ENCODE results near the gene DYRK3.
"Not testable (repeated sequence)": the region's sequence is repeated elsewhere in the genome, so short reads cannot be mapped to it uniquely, and the experiment has no call there.

The DYRK3 gene

DNA sequence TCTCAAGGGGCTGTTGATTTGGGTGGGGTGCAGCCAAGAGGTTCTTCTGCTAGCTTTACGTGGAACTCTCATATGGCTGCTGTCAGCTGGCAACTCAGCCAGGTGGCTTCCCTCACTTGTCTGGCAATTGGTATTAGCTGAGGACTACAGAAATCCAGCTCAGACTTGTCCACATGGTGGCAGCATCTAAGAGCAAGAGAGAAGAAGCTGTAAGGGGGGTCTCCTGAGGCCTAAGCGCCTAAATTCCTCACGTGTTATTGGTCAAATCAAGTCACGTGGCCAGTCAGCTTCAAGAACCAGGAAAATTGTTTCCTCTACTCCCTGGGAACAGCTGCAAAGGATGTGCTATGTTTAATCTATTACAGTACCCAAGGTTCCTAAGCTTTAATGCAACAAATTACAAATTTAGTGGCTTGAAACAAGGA is 4.2 kb upstream of the DYRK3 start:
- DNase-seq (ENCODE audit: low read depth in 3 of 3), result no peak

DNA sequence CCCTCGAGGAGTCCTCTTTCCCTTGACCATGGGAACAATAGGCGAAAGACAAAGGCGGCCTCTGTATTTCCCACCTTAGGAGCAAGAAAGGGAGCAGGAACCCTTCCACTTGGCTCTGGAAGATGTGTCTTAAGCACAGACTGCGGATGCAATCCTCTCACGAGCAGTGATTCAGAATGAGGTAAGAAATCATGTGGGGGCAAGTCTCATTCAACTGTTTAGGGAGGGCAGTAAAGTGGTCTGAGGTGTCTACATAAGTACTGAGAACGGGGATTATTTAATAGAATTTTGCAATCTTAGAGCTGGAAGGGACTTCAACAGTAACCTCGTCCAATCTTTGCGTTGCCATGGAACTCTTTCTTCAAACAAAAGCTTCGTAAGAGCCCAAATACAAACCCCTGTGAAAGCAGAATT is 1.6 kb upstream of the DYRK3 start:
- DNase-seq (ENCODE audit: low read depth in 3 of 3), result no peak

DNA sequence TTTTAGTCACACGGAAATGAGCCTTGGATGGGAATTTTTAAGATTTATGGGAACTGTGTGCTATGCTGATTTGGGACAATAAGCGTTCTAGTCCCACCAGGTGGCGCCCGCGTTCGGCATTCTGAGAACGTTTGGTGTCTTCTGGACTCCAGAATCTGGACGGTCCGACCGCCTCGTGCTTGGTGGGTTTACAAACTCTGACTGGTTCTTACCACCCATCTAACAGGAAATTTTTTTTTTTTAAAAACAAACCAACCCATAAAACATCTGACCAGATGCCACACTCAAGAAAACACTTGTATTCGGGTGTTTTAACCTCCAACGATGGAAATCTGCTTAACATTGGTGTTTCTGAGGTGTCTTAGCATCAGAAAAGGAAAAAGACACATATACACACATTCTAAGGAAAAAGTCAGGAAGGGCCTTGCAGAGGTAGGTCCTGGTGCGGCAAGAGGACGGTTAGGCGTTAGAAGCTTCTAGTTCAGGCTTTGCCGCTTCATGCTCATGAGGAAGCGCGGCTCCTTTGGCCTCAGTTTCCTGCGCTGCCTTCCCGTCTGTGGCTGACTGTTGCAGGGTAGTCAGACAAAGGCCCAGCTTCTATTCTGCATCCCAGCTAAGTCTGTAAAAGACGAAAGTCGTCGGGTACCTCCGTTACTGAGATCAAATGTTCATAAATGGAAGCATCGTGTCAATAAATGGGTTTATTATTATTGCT is 814 bp upstream of the DYRK3 start:
- DNase-seq (ENCODE audit: low read depth in 3 of 3), result peak; percentile 54 to 62 (median 56)

DNA sequence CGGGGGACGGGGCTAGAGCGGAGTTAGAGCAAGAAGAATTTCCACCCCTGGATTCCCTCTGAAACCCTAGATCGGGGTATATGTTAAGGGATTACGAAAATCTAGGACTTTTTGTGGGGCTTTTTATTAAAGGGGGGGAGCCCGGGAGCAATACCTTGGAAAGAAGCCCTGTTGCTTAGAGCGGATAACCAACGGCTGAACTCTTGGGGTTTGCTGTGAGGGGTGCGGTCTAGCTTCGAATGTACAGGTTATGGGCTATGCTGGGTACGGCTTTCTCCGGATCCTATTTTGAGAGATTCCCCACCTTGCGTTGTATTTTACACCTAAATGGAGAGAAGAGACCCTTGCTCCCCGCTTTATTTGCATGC is 626 bp downstream of the DYRK3 start:
- no peak for DNase-seq (ENCODE audit: low read depth in 3 of 3)

DNA sequence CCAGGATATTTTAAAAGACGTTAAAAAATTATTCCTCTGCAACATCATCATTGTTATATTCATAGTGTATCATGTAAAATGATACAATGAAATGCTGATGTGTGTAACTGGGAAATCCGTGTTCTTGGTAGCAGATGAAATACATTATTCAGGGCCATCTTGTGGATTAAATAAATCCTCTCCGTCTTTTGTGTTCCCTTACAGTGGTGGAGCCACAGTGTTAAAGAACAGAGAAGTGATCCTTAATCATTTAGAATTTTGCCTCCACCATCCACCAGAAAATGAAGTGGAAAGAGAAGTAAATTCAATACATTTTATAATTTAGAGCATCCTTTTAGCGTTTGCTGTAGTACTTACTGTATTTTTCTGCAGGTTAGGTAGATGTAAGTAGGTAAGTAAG is 1.3 kb downstream of the DYRK3 start:
- no peak for DNase-seq (ENCODE audit: low read depth in 3 of 3)

DNA sequence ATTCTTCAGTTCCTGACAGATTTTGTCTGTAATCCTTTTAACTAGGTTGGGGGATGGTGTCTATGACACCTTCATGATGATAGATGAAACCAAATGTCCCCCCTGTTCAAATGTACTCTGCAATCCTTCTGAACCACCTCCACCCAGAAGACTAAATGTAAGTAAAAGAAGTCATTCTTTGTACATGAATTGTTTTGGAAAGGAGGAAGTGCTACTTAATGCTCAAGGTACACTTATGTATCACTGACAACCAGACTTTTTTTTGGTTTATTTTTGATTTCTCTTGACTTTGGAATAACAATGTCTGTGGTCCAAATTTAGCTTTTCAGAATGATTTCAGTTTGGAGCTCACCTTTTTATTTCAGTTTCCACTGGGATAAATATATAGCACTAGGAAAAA is 2.3 kb downstream of the DYRK3 start:
- DNase-seq (ENCODE audit: low read depth in 3 of 3), result no peak

DNA sequence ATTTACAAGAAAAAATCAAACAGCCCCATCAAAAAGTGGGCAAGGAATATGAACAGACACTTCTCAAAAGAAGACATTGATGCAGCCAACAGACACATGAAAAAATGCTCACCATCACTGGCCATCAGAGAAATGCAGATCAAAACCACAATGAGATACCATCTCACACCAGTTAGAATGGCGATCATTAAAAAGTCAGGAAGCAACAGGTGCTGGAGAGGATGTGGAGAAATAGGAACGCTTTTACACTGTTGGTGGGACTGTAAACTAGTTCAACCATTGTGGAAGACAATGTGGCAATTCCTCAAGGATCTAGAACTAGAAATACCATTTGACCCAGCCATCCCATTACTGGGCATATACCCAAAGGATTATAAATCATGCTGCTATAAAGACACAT is 6.7 kb downstream of the DYRK3 start:
- DNase-seq (ENCODE audit: low read depth in 3 of 3), result not testable (repeated sequence)

DNA sequence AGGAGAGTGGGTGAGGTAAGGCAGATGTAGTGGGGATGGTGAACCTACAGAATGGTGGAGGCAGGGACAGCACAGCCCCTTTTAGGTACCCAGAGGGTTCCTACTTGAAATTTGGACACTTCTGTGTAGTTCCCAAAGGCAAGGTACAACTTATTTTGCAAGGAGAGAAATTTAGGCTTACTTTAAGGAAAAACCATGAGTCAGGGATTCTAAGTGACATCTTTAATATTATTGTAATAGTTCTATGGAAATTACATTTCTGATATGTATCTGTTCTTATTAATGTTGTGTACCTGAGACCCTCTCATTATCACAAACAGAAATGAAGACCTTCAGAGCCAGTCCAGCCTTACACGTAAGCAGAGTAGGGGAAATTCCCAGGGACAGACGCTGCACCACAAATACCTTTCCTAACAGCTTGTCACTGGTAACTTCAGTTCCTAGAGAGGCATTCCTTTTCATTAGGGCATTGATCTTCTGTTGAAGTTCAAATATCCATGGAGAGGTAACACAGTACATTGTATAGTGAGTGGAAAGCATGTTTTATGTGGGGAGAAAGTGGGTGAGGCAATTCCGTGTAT is 7.9 kb downstream of the DYRK3 start:
- no peak for DNase-seq (ENCODE audit: low read depth in 3 of 3)

DNA sequence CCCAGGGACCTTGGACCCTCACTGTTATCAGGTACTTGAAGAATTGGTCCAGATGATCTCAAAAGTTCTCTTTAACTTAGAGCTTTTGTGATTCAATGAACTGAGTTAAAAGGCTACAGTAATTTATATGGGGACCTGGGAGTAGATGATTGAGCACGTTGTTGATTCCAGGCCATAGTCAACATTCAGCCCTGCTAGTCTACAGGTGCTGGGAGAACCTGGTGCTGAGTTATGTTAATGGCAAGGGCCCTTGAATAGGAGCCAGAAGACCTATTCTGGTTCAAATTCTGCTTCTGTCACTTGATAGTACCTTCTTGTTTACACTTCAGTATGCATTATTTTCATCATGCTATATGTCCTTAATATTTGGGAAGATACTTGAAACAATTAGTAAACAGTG is 11.2 kb downstream of the DYRK3 start:
- DNase-seq (ENCODE audit: low read depth in 3 of 3), result no peak

DNA sequence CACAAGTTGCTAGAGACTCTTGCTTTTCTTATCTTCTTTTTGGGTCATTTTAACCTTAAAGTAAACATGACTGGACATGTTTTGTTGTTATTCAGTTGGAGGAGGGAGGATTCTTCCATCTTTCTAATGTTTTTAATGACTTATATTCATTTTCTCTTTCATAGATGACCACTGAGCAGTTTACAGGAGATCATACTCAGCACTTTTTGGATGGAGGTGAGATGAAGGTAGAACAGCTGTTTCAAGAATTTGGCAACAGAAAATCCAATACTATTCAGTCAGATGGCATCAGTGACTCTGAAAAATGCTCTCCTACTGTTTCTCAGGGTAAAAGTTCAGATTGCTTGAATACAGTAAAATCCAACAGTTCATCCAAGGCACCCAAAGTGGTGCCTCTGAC is 11.9 kb downstream of the DYRK3 start:
- DNase-seq (ENCODE audit: low read depth in 3 of 3), result no peak

DNA sequence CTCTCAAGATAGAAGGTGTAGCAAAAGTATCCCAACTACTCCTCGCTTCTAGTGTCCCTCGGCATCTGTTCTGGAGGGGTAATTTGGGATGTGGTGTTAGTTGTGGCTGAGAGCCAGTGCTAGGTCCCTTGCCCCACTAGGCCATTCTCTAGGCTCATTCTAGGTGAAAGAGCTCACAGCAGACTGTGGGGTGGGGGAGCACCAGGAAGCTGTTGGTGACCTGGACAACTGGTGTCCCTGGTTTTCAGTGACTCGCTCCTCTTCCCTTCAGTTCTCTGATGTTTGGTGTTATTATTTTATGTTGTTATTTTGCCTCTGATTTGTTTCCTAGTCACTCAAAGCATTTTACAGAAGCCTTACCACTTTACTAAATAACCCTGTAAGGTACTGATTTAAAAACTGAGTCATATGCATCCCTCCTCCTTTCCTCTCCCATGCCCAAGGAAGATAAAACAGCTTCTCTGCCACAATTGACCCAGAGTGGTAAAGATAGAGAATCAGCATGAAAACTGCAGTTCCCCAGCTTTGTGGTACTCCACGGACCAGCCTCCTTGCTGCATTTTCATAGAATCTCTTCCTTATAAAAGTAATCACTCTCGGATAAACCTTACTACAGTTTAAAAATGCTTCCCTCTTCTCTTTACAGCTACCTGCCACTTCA is 14.1 kb downstream of the DYRK3 start:
- no peak for DNase-seq (ENCODE audit: low read depth in 3 of 3)

DNA sequence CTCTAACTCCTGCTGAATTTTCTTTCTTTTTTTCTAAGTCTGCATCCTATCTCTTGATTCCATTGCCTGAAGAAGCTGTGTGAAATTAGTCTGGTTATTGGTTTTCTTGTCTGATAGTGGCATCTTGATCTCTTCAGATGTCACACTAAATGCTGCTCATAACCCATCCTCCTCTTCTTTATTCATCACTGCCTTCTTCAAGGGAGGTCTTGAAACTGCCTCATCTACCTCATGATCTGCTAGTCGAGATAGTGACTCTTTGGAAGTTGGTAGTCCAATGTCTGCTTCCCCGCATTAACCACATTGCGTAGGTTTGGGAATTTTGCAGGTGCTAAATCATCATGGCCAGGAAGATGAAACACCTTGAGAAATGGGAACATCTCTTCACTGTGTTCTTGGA is 15.7 kb downstream of the DYRK3 start:
- DNase-seq (ENCODE audit: low read depth in 3 of 3), result no peak

DNA sequence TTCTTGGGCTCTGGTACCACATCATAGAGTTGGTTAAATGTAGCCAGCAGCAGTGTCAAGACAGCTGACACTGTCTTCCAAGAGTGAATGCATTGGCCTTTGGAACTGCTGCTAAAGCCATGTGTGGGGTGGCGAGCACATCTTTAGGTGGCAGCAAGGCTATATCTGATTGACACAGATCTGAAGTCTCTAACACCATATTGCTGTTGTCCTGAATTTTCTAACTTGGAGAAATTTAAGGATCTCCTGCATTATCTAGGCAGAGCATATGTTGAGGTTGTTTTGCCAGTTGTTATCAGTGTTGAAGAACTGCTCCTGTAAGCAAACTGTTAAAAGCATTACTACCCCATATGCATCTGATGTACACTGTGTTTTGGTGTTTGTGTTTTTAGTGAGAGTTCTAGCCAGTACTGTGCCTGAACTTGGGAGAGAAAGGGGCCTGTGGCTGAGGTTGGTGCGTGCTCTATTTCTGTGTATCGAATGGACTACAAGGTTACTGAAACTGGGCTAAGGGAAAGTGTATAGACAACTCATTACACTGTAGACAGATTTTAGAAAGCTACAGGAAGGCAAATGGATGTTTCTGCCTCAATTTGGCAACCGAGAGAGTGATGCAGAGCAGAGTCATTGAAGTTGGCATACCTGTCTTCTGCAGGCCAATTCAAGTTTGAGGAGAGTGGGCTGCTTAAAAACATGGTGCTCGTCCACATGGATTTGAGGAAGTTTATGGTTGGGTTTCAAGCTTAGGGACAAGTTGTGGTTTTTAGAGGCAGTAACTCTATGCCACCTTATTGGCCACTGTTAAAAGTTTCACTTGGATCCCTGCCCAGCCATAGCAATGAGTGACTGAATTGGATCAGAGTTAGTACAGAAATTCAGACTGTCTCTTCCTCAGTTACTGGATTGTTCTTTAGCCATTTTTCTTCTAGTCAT is 16.9 kb downstream of the DYRK3 start:
- DNase-seq (ENCODE audit: low read depth in 3 of 3), result no peak

DNA sequence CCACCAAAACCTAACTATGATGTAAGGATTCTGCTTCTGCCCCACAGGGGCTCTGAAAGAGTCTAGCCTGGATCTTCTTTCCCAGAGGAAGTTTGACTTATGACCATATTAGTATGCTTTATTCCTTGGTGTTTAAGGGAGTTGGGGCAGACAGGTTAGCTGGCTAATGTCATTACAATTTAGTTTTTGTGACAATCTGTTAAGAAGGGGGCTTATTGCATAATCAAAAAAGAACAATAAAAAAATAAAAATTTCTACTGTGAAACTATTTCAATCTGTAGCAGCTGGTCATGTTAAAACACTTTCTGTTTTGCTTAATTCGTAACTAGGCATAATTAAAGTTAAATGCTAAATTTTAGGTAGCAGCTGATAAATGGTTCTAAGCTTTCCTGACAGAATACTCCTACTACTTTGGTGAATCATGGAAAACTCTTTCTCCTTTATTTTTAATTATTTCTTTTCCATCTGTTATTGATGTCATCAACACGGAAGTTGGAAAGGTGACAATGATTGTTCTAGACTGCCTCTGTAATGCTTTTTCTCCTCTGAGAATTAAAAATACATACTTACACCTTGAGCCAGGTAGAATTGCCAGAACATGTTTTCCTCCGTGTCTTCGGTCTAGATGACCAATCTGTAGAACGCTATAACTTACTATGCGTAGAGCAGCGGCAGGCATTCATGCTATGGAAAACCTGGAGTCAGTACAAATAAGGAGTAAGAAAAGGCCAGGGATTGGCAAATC is 18.6 kb downstream of the DYRK3 start:
- DNase-seq (ENCODE audit: low read depth in 3 of 3), result no peak

DNA sequence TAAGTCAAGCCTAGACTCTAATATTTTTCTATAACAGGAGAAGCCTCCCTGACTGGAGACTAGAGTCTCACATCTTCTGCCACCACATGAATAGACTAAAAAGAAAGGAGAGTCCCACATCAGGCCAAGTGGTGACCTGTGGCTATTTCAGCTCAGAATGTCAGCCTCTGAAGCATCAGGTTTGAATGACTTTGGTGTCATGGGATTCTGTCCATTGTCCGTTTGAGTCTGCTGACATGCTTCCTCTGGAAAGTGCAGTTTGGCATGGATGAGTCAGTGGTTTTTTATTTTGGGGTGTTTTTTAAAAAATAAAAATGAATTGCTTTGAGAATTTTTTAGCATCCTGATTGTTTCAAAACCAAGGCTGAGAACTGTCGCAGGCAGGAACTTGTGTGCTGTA is 19.5 kb downstream of the DYRK3 start:
- no peak for DNase-seq (ENCODE audit: low read depth in 3 of 3)

DNA sequence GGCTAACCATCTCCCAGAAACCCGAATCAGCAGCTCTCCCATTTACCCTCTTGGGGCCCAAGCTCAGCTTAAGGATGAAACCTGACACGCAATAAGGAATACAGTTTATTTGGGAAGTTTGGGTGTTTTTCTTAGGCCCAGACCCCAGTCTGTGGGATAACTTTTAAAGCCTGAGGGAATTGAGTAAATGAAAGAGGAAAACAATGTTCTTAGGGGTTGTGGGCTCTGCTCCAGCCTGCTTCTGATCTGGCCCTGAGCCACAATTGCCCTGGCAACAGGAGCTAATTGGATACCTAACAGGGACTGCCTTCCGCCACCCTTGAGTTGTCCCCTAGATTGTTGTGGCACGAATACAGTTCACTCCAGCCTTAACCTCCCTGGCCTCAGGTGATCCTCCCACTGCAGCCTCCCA is 20.1 kb downstream of the DYRK3 start:
- DNase-seq (ENCODE audit: low read depth in 3 of 3), result no peak

DNA sequence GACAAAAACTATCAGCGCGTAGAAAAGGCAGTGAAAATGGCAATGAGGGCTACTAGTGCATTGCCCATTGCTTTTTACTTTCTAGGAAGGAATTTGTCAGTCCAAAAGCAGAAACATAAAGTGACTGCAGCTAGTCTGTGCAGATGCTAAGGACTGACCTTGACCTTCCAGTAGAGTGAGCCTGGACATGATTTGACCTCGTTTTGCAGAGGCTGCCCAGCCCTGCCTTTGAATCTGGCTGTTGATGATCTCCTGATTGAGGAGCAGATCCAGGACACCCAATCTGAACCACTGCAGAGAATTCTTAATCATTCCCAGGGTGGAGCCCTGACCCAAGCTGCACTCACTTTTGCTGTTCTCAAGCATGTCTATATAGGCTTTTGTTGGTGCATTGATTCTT is 21.6 kb downstream of the DYRK3 start:
- no peak for DNase-seq (ENCODE audit: low read depth in 3 of 3)

DNA sequence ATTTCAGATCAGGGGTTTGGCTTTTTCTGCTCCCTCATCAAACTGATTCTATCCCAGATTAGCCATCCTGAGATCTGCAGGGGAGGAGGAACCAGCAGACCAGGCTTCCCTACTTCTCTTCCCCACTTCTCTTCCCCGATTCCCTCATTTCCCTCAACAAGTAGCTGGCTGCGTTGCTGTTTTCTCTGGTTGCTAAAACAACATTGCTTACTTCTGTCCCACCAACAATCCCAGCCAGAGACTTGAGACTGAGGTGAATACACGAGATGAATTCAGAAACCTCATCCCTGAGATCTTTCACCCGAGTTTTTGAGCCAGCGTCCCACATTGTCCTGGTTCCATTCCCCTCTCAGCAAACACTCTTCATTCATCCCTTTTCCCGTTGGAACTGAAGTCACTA is 22.4 kb downstream of the DYRK3 start:
- no peak for DNase-seq (ENCODE audit: low read depth in 3 of 3)

DNA sequence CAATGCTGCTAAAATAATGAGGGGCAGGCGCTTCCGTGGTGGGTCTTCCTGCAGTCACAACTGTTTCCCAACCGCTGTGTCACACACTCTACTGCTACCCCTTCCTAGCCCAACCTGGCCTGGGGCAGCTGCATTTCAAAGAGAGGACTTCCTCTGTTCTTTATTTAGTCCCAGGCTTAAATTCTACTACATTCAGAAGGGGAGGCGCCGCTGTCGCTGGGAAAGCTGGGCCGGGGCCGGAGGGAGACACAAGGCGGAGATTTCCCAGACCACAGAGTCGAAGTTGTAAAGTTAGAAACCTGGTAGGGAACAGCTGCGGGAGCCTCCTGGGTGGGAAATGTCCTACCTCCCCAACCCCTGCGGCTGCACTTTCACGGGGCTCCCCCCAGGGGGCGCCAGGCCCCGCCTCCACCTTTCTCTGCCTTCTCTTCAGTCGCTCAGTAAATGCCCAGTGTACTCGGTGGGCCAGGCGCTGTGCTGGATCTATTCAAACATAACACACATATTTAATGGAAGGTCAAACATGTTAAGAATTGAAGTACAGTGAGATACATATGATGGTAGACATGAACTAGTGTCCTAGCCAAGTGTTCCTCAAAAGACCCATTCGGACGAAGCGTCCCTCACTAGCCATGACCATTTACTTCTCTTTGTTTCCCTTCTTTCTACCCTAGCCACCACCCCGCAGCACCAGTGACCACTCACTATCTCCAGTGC is 23.1 kb downstream of the DYRK3 start:
- peak in 1 of 3 experiments; percentile 11 for DNase-seq (ENCODE audit: low read depth in 3 of 3)

DNA sequence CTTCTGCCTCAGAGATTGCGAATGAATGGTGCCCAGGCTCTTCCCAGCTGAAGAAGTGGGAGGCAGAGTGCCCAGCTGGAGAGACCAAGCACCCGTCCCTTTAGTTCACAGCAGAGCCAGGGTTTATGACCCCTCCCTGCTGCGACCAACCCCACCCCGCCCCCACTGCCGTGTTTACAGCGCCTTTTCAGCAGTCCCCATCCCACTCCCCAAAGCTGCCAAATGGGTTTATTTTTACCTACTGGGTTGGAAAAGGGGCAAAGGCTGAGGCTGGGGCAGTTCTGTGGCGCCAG is 23.6 kb downstream of the DYRK3 start:
- no peak for DNase-seq (ENCODE audit: low read depth in 3 of 3)

DNA sequence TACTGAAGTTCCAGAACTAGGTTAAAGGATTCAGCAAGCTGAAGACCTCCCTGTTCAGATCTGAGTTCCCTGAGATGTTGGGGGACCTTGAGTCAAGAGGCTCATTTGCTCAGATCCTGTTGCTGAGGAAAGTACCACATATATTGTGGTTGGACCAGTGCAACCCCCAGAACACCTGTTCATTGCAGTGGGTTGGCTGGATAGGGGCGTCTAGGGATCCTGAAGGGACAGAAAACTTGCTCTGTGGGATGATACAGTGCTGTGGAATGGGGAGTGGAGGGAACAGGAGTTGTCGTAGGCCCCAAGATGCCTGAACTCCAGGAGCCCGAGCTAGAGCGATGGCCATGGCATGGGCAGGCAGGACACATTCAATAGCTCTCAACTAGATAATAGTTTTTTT is 24.8 kb downstream of the DYRK3 start:
- DNase-seq (ENCODE audit: low read depth in 3 of 3), result no peak
